Measurements from ENCODE around the gene PHIP.

The PHIP gene

GRCh38 chr6:79011940-79012339 is 66.1 kb downstream of the PHIP start:
- no peak for DNase-seq (ENCODE audit: extremely low read depth in 1 of 2, low read depth in 1 of 2)

- no peak for DNase-seq (ENCODE audit: extremely low read depth in 1 of 2, low read depth in 1 of 2)
Observed at GRCh38 chr6:79010422-79010821, 67.6 kb downstream of the PHIP start.

- DNase-seq (ENCODE audit: extremely low read depth in 1 of 2, low read depth in 1 of 2): no peak
Observed at GRCh38 chr6:79009819-79010218, 68.2 kb downstream of the PHIP start.

GRCh38 chr6:79005497-79005896 is 72.6 kb downstream of the PHIP start:
- no peak for DNase-seq (ENCODE audit: extremely low read depth in 1 of 2, low read depth in 1 of 2)

GRCh38 chr6:79005024-79005423 is 73.0 kb downstream of the PHIP start:
- DNase-seq (ENCODE audit: extremely low read depth in 1 of 2, low read depth in 1 of 2): no peak

GRCh38 chr6:79004239-79004638 is 73.8 kb downstream of the PHIP start:
- no peak for DNase-seq (ENCODE audit: extremely low read depth in 1 of 2, low read depth in 1 of 2)

- DNase-seq (ENCODE audit: extremely low read depth in 1 of 2, low read depth in 1 of 2): no peak
Observed at GRCh38 chr6:79001415-79001814, 76.6 kb downstream of the PHIP start.

GRCh38 chr6:78999737-79000136 is 78.3 kb downstream of the PHIP start:
- DNase-seq (ENCODE audit: extremely low read depth in 1 of 2, low read depth in 1 of 2): no peak

GRCh38 chr6:78995946-78996345 is 82.1 kb downstream of the PHIP start:
- no peak for DNase-seq (ENCODE audit: extremely low read depth in 1 of 2, low read depth in 1 of 2)

GRCh38 chr6:78995346-78995745 is 82.7 kb downstream of the PHIP start:
- no peak for DNase-seq (ENCODE audit: extremely low read depth in 1 of 2, low read depth in 1 of 2)

GRCh38 chr6:78993955-78994354 is 84.1 kb downstream of the PHIP start:
- no peak for DNase-seq (ENCODE audit: extremely low read depth in 1 of 2, low read depth in 1 of 2)

GRCh38 chr6:78989191-78989590 is 88.9 kb downstream of the PHIP start:
- no peak for DNase-seq (ENCODE audit: extremely low read depth in 1 of 2, low read depth in 1 of 2)

- DNase-seq (ENCODE audit: extremely low read depth in 1 of 2, low read depth in 1 of 2): no peak
Observed at GRCh38 chr6:78986161-78986560, 91.9 kb downstream of the PHIP start.

- DNase-seq (ENCODE audit: extremely low read depth in 1 of 2, low read depth in 1 of 2): no peak
Observed at GRCh38 chr6:78984225-78984950, 93.7 kb downstream of the PHIP start.

GRCh38 chr6:78967191-78967590 is 110.9 kb downstream of the PHIP start:
- no peak for DNase-seq (ENCODE audit: extremely low read depth in 1 of 2, low read depth in 1 of 2)

GRCh38 chr6:78966542-78966941 is 111.5 kb downstream of the PHIP start:
- no peak for DNase-seq (ENCODE audit: extremely low read depth in 1 of 2, low read depth in 1 of 2)

- DNase-seq (ENCODE audit: extremely low read depth in 1 of 2, low read depth in 1 of 2): no peak
Observed at GRCh38 chr6:78962448-78962847, 115.6 kb downstream of the PHIP start.

- no peak for DNase-seq (ENCODE audit: extremely low read depth in 1 of 2, low read depth in 1 of 2)
Observed at GRCh38 chr6:78954740-78955139, 123.3 kb downstream of the PHIP start.

GRCh38 chr6:78953798-78954197 is 124.3 kb downstream of the PHIP start:
- DNase-seq (ENCODE audit: extremely low read depth in 1 of 2, low read depth in 1 of 2): no peak

GRCh38 chr6:78952362-78952761 is 125.7 kb downstream of the PHIP start:
- no peak for DNase-seq (ENCODE audit: extremely low read depth in 1 of 2, low read depth in 1 of 2)

- DNase-seq (ENCODE audit: extremely low read depth in 1 of 2, low read depth in 1 of 2): no peak
Observed at GRCh38 chr6:78948785-78949184, 129.3 kb downstream of the PHIP start.

- DNase-seq (ENCODE audit: extremely low read depth in 1 of 2, low read depth in 1 of 2): no peak
Observed at GRCh38 chr6:78947962-78948361, 130.1 kb downstream of the PHIP start.

GRCh38 chr6:78947529-78947928 is 130.5 kb downstream of the PHIP start:
- no peak for DNase-seq (ENCODE audit: extremely low read depth in 1 of 2, low read depth in 1 of 2)

Measured in activated CD8-positive, alpha-beta memory T cell treated with anti-CD3 and anti-CD28 coated beads for 1 hour (primary cell).